SK-N-MC (cell line): ENCODE measurements around the gene RAI14.

Experiments used
- DNase-seq: peaks from one replicate; pipeline ENCODE4 v3.0.0-alpha.2; 2011; ENCODE audit warnings: low read depth, low spot score
- H3K27ac ChIP-seq: fragments of 200-600 bp; sonication (generic); 2 replicates; pipeline ENCODE4 v1.5.1; 2016; ENCODE audit warnings: mixed run types
- H3K36me3 ChIP-seq: fragments of 200-600 bp; sonication (generic); 2 replicates; pipeline ENCODE4 v1.6.1; 2017; ENCODE audit warnings: antibody characterized with exemption, low read length, mixed read lengths; ENCODE audit not compliant: insufficient read depth
- H3K4me3 ChIP-seq: fragments of 200-600 bp; sonication (generic); 2 replicates; pipeline ENCODE4 v1.5.1; 2016
- H3K9ac ChIP-seq: fragments of 200-600 bp; sonication (generic); 2 replicates; pipeline ENCODE4 v1.8.0; 2017; ENCODE audit warnings: mixed run types, mixed read lengths; ENCODE audit not compliant: insufficient read length
- H3K9me3 ChIP-seq: fragments of 200-600 bp; sonication (generic); 2 replicates; pipeline ENCODE4 v1.6.1; 2017; ENCODE audit warnings: low read depth, mild to moderate bottlenecking, antibody characterized with exemption, low read length, moderate library complexity, mixed read lengths
- EZH2 ChIP-seq: fragments of 200-600 bp; sonication (generic); IDR thresholded peaks from one replicate; pipeline ENCODE4 v1.6.1; 2017; ENCODE audit warnings: antibody characterized with exemption
- FOXP2 ChIP-seq: optimal IDR thresholded peaks from 2 replicates; pipeline ENCODE3; 2011; ENCODE audit warnings: mild to moderate bottlenecking, moderate library complexity; ENCODE audit not compliant: insufficient read depth; ENCODE audit errors: extremely low read length, control extremely low read depth
- POLR2AphosphoS5 ChIP-seq: IDR thresholded peaks from 2 replicates; pipeline ENCODE4 v1.6.1; 2012; ENCODE audit warnings: mild to moderate bottlenecking, low read depth, low read length, borderline replicate concordance

Gene RAI14

DNA sequence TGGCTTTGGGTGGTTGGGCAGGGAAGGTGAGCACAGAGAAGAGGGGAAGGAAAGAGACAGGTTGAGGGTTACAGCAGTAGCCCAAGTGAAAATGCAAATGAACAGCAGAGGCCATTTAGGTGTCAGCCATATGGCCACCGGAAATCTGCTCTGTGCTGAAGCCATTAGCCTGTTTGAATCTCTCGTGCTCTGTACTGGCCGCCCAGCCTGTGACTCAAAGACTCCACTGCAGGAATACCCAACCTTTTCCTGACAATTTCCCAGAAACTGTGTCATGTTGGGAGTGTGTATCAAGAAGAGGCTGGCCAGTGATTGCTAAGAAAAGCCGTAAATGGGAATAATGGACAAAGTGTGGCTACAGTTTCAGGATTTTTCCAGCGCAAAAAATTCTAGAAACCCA is 35.9 kb upstream of the RAI14 start:
- Histone ChIP-seq H3K27ac (no peak overlapping the region), H3K9ac (no peak overlapping the region), H3K9me3 (no peaks in the 10 kb centered on the region), H3K4me3 (no peak overlapping the region), H3K36me3 (no peaks in the 10 kb centered on the region)
- DNase-seq, result no peak
- no peak for TF ChIP-seq EZH2

- H3K27ac ChIP-seq, result no peak overlapping the region
- H3K36me3 ChIP-seq, result no peaks in the 10 kb centered on the region
- no peak for TF ChIP-seq EZH2
- no peak for TF ChIP-seq FOXP2
- no peak for TF ChIP-seq POLR2AphosphoS5
- H3K9ac ChIP-seq, result no peak overlapping the region
- no peak for DNase-seq
- H3K9me3 ChIP-seq, result no peaks in the 10 kb centered on the region
- H3K4me3 ChIP-seq, result no peak overlapping the region
Measured at GRCh38 chr5:34621277-34622097, 34.6 kb upstream of the RAI14 start.

GRCh38 chr5:34622098-34622400 is 34.1 kb upstream of the RAI14 start:
- no peak for TF ChIP-seq EZH2
- no peak for TF ChIP-seq POLR2AphosphoS5
- TF ChIP-seq FOXP2, result no peak
- Histone ChIP-seq H3K4me3 (no peak overlapping the region), H3K9ac (no peak overlapping the region), H3K27ac (no peak overlapping the region), H3K36me3 (no peaks in the 10 kb centered on the region), H3K9me3 (no peaks in the 10 kb centered on the region)
- no peak for DNase-seq

GRCh38 chr5:34624691-34625090 is 31.4 kb upstream of the RAI14 start:
- no peak for TF ChIP-seq FOXP2
- no peak for TF ChIP-seq EZH2
- TF ChIP-seq POLR2AphosphoS5, result no peak
- Histone ChIP-seq H3K27ac (no peak overlapping the region), H3K36me3 (no peaks in the 10 kb centered on the region), H3K9me3 (no peaks in the 10 kb centered on the region), H3K9ac (no peak overlapping the region), H3K4me3 (no peak overlapping the region)
- DNase-seq, result no peak

- Histone ChIP-seq H3K9ac (no peak overlapping the region), H3K9me3 (no peaks in the 10 kb centered on the region), H3K36me3 (no peaks in the 10 kb centered on the region), H3K4me3 (no peak overlapping the region), H3K27ac (no peak overlapping the region)
- no peak for TF ChIP-seq FOXP2
- TF ChIP-seq EZH2, result no peak
- TF ChIP-seq POLR2AphosphoS5, result no peak
- DNase-seq, result no peak
Measured at GRCh38 chr5:34625246-34625645, 30.9 kb upstream of the RAI14 start.

- Histone ChIP-seq H3K27ac (no peak overlapping the region), H3K4me3 (no peak overlapping the region), H3K9me3 (no peaks in the 10 kb centered on the region), H3K36me3 (no peaks in the 10 kb centered on the region), H3K9ac (no peak overlapping the region)
- TF ChIP-seq EZH2, result no peak
- no peak for TF ChIP-seq FOXP2
- TF ChIP-seq POLR2AphosphoS5, result no peak
- no peak for DNase-seq
Measured at GRCh38 chr5:34626036-34626435, 30.1 kb upstream of the RAI14 start.

DNA sequence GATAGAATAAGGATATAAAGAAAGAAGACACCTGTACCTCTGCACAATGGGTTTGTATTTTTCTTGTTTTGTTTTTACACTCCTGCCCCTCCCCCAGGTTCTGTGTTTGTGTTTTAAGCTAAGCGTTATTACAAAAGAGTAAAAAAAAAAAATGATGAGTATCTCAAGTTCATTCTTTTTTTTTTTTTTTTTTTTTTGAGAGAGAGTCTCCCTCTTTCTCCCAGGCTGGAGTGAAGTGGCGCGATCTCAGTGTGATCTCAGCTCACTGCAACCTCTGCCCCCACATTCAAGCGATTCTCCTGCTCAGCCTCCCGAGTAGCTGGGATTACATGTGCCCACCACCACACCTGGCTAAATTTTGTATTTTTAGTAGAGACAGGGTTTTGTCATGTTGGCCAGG is 29.4 kb upstream of the RAI14 start:
- Histone ChIP-seq H3K4me3 (no peak overlapping the region), H3K27ac (no peak overlapping the region), H3K36me3 (no peaks in the 10 kb centered on the region), H3K9ac (no peak overlapping the region), H3K9me3 (no peaks in the 10 kb centered on the region)
- no peak for DNase-seq
- no peak for TF ChIP-seq POLR2AphosphoS5
- TF ChIP-seq FOXP2, result no peak
- TF ChIP-seq EZH2, result no peak

DNA sequence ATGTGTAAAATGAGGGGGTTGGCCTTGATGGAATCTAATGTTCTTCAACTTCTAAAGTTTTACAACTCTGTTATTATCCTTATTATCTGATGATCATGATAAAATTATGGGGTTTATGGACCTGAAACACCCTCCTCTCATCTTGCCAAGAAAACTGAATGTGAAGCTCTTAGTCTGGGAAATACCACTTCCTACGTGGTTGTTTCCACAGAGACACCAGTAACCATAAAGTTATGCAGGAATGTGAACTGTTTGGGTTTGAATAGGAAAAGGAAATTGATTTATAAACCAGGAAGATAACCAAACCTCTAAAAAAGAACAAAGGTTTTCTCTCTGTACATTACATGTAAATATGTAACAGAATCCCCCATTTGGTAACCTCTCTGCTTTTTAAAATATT is 28.3 kb upstream of the RAI14 start:
- no peak overlapping the region for H3K9ac ChIP-seq
- no peak overlapping the region for H3K27ac ChIP-seq
- H3K36me3 ChIP-seq, result no peaks in the 10 kb centered on the region
- DNase-seq, result no peak
- H3K9me3 ChIP-seq, result no peaks in the 10 kb centered on the region
- TF ChIP-seq EZH2 (no peak), POLR2AphosphoS5 (no peak), FOXP2 (no peak)
- no peak overlapping the region for H3K4me3 ChIP-seq

GRCh38 chr5:34628373-34628772 is 27.8 kb upstream of the RAI14 start:
- DNase-seq, result no peak
- TF ChIP-seq POLR2AphosphoS5, result no peak
- no peak for TF ChIP-seq FOXP2
- no peak for TF ChIP-seq EZH2
- Histone ChIP-seq H3K9me3 (no peaks in the 10 kb centered on the region), H3K9ac (no peak overlapping the region), H3K27ac (no peak overlapping the region), H3K4me3 (no peak overlapping the region), H3K36me3 (no peaks in the 10 kb centered on the region)
